Measurements from ENCODE around the gene INPP5D. TPM values are rescaled to one million over a fixed set of nuclear protein-coding genes. Genes with fewer than 3 reads are reported as not detected.
A peak's percentile ranks its signal among the peaks of the same experiment; 100 is the strongest.

Gene INPP5D
- total and polyA plus RNA-seq, 2 of the 13 experiments (the other 11 are each of a cell fraction or from before 2014, with no cell fraction given): 16.7 to 18.0 TPM

DNA sequence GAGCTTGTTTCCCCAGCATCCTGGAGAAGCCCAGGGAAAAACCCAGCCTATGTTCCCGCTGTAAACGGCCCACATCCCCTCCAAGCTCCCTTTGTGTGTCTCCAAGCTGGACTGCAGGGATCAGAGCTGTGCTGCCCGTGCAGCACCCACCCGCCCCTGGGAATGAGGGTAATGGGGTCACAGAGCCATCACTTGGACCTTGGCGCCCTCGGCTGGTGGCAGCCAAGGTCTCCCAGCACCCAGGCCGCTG is 670 bp upstream of the INPP5D start (continued):
- TF ChIP-seq ZNF609 (CRISPR knock-in tag; IDR thresholded peaks at IDR 0.05; ENCODE audit: borderline replicate concordance): 0 out of 2 replicates have a peak, but pooled peaks have one; percentile 48
- TF ChIP-seq PTBP1 (IDR thresholded peaks at IDR 0.05; ENCODE audit: low read depth, low read length, poor library complexity, severe bottlenecking): no peak
- TF ChIP-seq PLRG1 (conservative IDR thresholded peaks at IDR 0.05): no peak
- no peak for TF ChIP-seq ZC3H13 (CRISPR knock-in tag; IDR thresholded peaks at IDR 0.05)
- TF ChIP-seq ZNF75D (CRISPR knock-in tag; IDR thresholded peaks at IDR 0.05; ENCODE audit: borderline replicate concordance): no peak
- TF ChIP-seq SNAPC5 (CRISPR knock-in tag; IDR thresholded peaks at IDR 0.05; ENCODE audit: borderline replicate concordance): no peak
- no peak for TF ChIP-seq HOXD1 (CRISPR knock-in tag; IDR thresholded peaks at IDR 0.05)
- peak; percentile 61; the same call in 1 of the 2 replicates for TF ChIP-seq ARNTL (CRISPR knock-in tag; IDR thresholded peaks at IDR 0.05)
- TF ChIP-seq, protein P1, sequence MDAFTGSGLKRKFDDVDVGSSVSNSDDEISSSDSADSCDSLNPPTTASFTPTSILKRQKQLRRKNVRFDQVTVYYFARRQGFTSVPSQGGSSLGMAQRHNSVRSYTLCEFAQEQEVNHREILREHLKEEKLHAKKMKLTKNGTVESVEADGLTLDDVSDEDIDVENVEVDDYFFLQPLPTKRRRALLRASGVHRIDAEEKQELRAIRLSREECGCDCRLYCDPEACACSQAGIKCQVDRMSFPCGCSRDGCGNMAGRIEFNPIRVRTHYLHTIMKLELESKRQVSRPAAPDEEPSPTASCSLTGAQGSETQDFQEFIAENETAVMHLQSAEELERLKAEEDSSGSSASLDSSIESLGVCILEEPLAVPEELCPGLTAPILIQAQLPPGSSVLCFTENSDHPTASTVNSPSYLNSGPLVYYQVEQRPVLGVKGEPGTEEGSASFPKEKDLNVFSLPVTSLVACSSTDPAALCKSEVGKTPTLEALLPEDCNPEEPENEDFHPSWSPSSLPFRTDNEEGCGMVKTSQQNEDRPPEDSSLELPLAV (CRISPR knock-in tag; conservative IDR thresholded peaks at IDR 0.05; ENCODE audit: low read depth): no peak
- no peak for TF ChIP-seq ZKSCAN5 (CRISPR knock-in tag; IDR thresholded peaks at IDR 0.05)
- no peak for TF ChIP-seq ZNF878 (CRISPR knock-in tag; IDR thresholded peaks at IDR 0.05)
- TF ChIP-seq ZFY (CRISPR knock-in tag; IDR thresholded peaks at IDR 0.05): no peak
- TF ChIP-seq, protein P2, sequence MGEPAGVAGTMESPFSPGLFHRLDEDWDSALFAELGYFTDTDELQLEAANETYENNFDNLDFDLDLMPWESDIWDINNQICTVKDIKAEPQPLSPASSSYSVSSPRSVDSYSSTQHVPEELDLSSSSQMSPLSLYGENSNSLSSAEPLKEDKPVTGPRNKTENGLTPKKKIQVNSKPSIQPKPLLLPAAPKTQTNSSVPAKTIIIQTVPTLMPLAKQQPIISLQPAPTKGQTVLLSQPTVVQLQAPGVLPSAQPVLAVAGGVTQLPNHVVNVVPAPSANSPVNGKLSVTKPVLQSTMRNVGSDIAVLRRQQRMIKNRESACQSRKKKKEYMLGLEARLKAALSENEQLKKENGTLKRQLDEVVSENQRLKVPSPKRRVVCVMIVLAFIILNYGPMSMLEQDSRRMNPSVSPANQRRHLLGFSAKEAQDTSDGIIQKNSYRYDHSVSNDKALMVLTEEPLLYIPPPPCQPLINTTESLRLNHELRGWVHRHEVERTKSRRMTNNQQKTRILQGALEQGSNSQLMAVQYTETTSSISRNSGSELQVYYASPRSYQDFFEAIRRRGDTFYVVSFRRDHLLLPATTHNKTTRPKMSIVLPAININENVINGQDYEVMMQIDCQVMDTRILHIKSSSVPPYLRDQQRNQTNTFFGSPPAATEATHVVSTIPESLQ (CRISPR knock-in tag; conservative IDR thresholded peaks at IDR 0.05): no peak
- TF ChIP-seq, protein P3, sequence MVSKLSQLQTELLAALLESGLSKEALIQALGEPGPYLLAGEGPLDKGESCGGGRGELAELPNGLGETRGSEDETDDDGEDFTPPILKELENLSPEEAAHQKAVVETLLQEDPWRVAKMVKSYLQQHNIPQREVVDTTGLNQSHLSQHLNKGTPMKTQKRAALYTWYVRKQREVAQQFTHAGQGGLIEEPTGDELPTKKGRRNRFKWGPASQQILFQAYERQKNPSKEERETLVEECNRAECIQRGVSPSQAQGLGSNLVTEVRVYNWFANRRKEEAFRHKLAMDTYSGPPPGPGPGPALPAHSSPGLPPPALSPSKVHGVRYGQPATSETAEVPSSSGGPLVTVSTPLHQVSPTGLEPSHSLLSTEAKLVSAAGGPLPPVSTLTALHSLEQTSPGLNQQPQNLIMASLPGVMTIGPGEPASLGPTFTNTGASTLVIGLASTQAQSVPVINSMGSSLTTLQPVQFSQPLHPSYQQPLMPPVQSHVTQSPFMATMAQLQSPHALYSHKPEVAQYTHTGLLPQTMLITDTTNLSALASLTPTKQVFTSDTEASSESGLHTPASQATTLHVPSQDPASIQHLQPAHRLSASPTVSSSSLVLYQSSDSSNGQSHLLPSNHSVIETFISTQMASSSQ (IDR thresholded peaks at IDR 0.05; ENCODE audit: low read depth): no peak
- TF ChIP-seq, protein P3 (CRISPR knock-in tag; IDR thresholded peaks at IDR 0.05; ENCODE audit: borderline replicate concordance): no peak
